ENCODE data around the gene TPRA1. TPM values are rescaled to one million over a fixed set of nuclear protein-coding genes. Genes with fewer than 3 reads are reported as not detected.

Gene TPRA1
- total and polyA plus RNA-seq, 2 of the 4 experiments (the other 2 are of a cell fraction): 17.9 to 40.1 TPM

GRCh38 chr3:127625821-127626220 is 35.3 kb upstream of the TPRA1 start:
- Histone ChIP-seq H2BK5ac (ENCODE audit: low read depth, low read length, poor library complexity, severe bottlenecking) (no peak overlapping the region), H3K18ac (ENCODE audit: low read depth, low read length) (no peak overlapping the region), H4K8ac (ENCODE audit: low read depth in 2 of 2, low read length in 2 of 2) (no peak overlapping the region), H3K27me3 (ENCODE audit: control insufficient read depth, insufficient read depth, low read length) (peaks cover 31% of the 10 kb centered on the region), H3K4me3 (ENCODE audit: insufficient read depth, low read depth, low read length) (no peak overlapping the region), H3K4me1 (ENCODE audit: control insufficient read depth, insufficient read depth, low read length) (peaks cover 3% of the 10 kb centered on the region; the same call in 1 of the 2 replicates), H2AFZ (replicated peaks; ENCODE audit: low read length, poor library complexity) (no peak overlapping the region), H3K36me3 (ENCODE audit: control insufficient read depth, insufficient read depth, low read length) (peaks cover 8% of the 10 kb centered on the region), H3K9me1 (ENCODE audit: insufficient read depth, low read length) (peaks cover 8% of the 10 kb centered on the region), H2BK15ac (ENCODE audit: low read depth, low read length) (no peak overlapping the region), H2BK20ac (ENCODE audit: low read depth, low read length) (no peak overlapping the region), H3K9me3 (ENCODE audit: control insufficient read depth, insufficient read depth, low read length) (0 out of 2 replicates have a peak, but pooled peaks cover 2% of the 10 kb centered on the region), H3K56ac (ENCODE audit: extremely low read depth, insufficient read depth, low read length) (no peak overlapping the region), H3K79me1 (ENCODE audit: low read depth in 1 of 2, low read length in 2 of 2) (no peaks in the 10 kb centered on the region), H3K9ac (ENCODE audit: low read depth, low read length) (no peak overlapping the region), H3K27ac (ENCODE audit: insufficient read depth, low read length) (no peak overlapping the region), H3K23ac (ENCODE audit: low read depth, low read length) (no peak overlapping the region), H4K20me1 (ENCODE audit: insufficient read depth, low read length) (peaks cover 8% of the 10 kb centered on the region; the same call in 1 of the 2 replicates), H4K91ac (ENCODE audit: insufficient read depth, low read depth, low read length) (no peak overlapping the region), H3K4me2 (ENCODE audit: low read depth, low read length) (no peak overlapping the region), H2AK5ac (ENCODE audit: low read depth, low read length) (no peak overlapping the region), H2AK9ac (replicated peaks; ENCODE audit: low read depth, low read length, poor library complexity) (no peak overlapping the region), H2BK120ac (ENCODE audit: low read depth, low read length) (no peak overlapping the region), H4K5ac (ENCODE audit: low read depth, low read length) (no peak overlapping the region), H3K14ac (replicated peaks; ENCODE audit: low read depth, low read length) (no peak overlapping the region), H3K4ac (ENCODE audit: low read depth, low read length) (no peak overlapping the region)
- BruUV-seq (replicated peaks): no TSS peak
- in situ Hi-C loops (cut with MboI; ENCODE audit: low sequenced_read_pairs): no loop called here
- WGBS, 2 experiments (ENCODE audit: extremely low coverage in 2 of 2, insufficient read length in 1 of 2): 50% methylated on average over 1 of the region's 2 CpGs; no CpG with 5 or more reads in 1 of the 2 experiments
- dilution Hi-C loops (cut with HindIII; ENCODE audit: low sequenced_read_pairs, unreplicated experiment): no loop called here
- DNase-seq (peak; percentile 9), ATAC-seq (ENCODE audit: low read depth) (no peak)
- POLR2A ChIA-PET (ENCODE audit: unreplicated experiment): no interaction called here
- intact Hi-C loops (cut with micrococcal nuclease): no loop called here
- TF ChIP-seq ELK1 (IDR thresholded peaks at IDR 0.05; ENCODE audit: borderline replicate concordance, low read depth, low read length) (no peak), MAZ (IDR thresholded peaks at IDR 0.05; ENCODE audit: borderline replicate concordance, low read depth, low read length) (no peak), RCOR1 (IDR thresholded peaks at IDR 0.05; ENCODE audit: insufficient replicate concordance, low read length) (no peak), FOS (IDR thresholded peaks at IDR 0.05; ENCODE audit: low read depth, low read length) (no peak), RAD21 (IDR thresholded peaks at IDR 0.05; ENCODE audit: low read length) (no peak), CHD1 (IDR thresholded peaks at IDR 0.05; ENCODE audit: low read depth, low read length) (no peak), USF2 (IDR thresholded peaks at IDR 0.05; ENCODE audit: low read depth, low read length) (no peak), POLR2A (IDR thresholded peaks at IDR 0.05; ENCODE audit: low read depth, low read length) (no peak), CEBPB (IDR thresholded peaks at IDR 0.05; ENCODE audit: low read depth, low read length) (no peak), BHLHE40 (IDR thresholded peaks at IDR 0.05; ENCODE audit: low read depth, low read length) (no peak), SMC3 (IDR thresholded peaks at IDR 0.05; ENCODE audit: low read depth, low read length) (no peak), NFE2L2 (IDR thresholded peaks at IDR 0.05; ENCODE audit: low read depth, low read length) (no peak), MAFK (IDR thresholded peaks at IDR 0.05; ENCODE audit: low read depth, low read length) (no peak), MXI1 (IDR thresholded peaks at IDR 0.05; ENCODE audit: borderline replicate concordance, low read depth, low read length) (no peak), RFX5 (IDR thresholded peaks at IDR 0.05; ENCODE audit: low read depth, low read length) (no peak)
- TF ChIP-seq, protein P1, sequence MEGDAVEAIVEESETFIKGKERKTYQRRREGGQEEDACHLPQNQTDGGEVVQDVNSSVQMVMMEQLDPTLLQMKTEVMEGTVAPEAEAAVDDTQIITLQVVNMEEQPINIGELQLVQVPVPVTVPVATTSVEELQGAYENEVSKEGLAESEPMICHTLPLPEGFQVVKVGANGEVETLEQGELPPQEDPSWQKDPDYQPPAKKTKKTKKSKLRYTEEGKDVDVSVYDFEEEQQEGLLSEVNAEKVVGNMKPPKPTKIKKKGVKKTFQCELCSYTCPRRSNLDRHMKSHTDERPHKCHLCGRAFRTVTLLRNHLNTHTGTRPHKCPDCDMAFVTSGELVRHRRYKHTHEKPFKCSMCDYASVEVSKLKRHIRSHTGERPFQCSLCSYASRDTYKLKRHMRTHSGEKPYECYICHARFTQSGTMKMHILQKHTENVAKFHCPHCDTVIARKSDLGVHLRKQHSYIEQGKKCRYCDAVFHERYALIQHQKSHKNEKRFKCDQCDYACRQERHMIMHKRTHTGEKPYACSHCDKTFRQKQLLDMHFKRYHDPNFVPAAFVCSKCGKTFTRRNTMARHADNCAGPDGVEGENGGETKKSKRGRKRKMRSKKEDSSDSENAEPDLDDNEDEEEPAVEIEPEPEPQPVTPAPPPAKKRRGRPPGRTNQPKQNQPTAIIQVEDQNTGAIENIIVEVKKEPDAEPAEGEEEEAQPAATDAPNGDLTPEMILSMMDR (conservative IDR thresholded peaks at IDR 0.05; ENCODE audit: low read depth, low read length): no peak
- CTCF ChIA-PET: no interaction called here
